CD4-positive, CD25-positive, alpha-beta regulatory T cell (primary cell): ENCODE measurements around the gene PYCR2. TPM values are rescaled to one million over a fixed set of nuclear protein-coding genes. Genes with fewer than 3 reads are reported as not detected.
A peak's percentile ranks its signal among the peaks of the same experiment; 100 is the strongest.

ENCODE experiments used
- ATAC-seq, 2 donors: fragments of 150-1000 bp; cut with Tn5 transposase; one replicate each; pipeline ENCODE4 v1.10.0; 2021; ENCODE audit warnings: low read depth in 2 of 2, moderate number of reproducible peaks in 2 of 2, moderate library complexity in 1 of 2
- DNase-seq, 3 donors: peaks; one replicate each; pipeline versions ENCODE4 v3.0.0 to v3.0.0-alpha.2; 2012 to 2022; ENCODE audit warnings: mixed read lengths in 1 of 3
- H3K27ac ChIP-seq: one replicate; pipeline ENCODE4 v1.7.0; 2013; ENCODE audit warnings: mild to moderate bottlenecking, low read length; ENCODE audit not compliant: insufficient read depth, poor library complexity, severe bottlenecking
- H3K27me3 ChIP-seq: one replicate; pipeline ENCODE4 v1.7.0; 2013; ENCODE audit warnings: low read length; ENCODE audit not compliant: control insufficient read depth, insufficient read depth
- H3K36me3 ChIP-seq: one replicate; pipeline ENCODE4 v1.7.0; 2013; ENCODE audit warnings: mild to moderate bottlenecking, low read length, moderate library complexity; ENCODE audit not compliant: control insufficient read depth, insufficient read depth
- H3K4me1 ChIP-seq: 2 replicates; pipeline ENCODE4 v1.7.0; 2013; ENCODE audit warnings: mild to moderate bottlenecking, low read length; ENCODE audit not compliant: insufficient read depth, control insufficient read depth, poor library complexity, severe bottlenecking
- H3K4me3 ChIP-seq: one replicate; pipeline ENCODE4 v1.7.0; 2013; ENCODE audit warnings: low read depth, mild to moderate bottlenecking, low read length, moderate library complexity
- H3K9me3 ChIP-seq, 2 experiments: 1 replicate in 1 of 2; 2 replicates in 1 of 2; pipeline ENCODE4 v1.7.0; 2013; ENCODE audit warnings: low read length in 2 of 2, mild to moderate bottlenecking in 1 of 2, moderate library complexity in 1 of 2; ENCODE audit not compliant: control insufficient read depth in 2 of 2
- H3K27ac Mint-ChIP-seq, 3 donors: one replicate each; pipeline ENCODE4 v1.8.0; 2020 to 2022; ENCODE audit warnings: mild to moderate bottlenecking in 3 of 3, mixed read lengths in 3 of 3, moderate library complexity in 2 of 3
- H3K27me3 Mint-ChIP-seq: one replicate; pipeline ENCODE4 v1.8.0; 2022; ENCODE audit warnings: mild to moderate bottlenecking, mixed read lengths
- H3K36me3 Mint-ChIP-seq: one replicate; pipeline ENCODE4 v1.8.0; 2020; ENCODE audit warnings: mixed read lengths
- H3K4me1 Mint-ChIP-seq, 4 donors: one replicate each; pipeline ENCODE4 v1.8.0; 2020 to 2022; ENCODE audit warnings: mixed read lengths in 4 of 4, mild to moderate bottlenecking in 1 of 4
- H3K4me3 Mint-ChIP-seq, 4 donors: one replicate each; pipeline ENCODE4 v1.8.0; 2020 to 2022; ENCODE audit warnings: mild to moderate bottlenecking in 4 of 4, mixed read lengths in 4 of 4, moderate library complexity in 3 of 4
- H3K9me3 Mint-ChIP-seq, 7 donors: one replicate each; pipeline ENCODE4 v1.8.0; 2020 to 2022; ENCODE audit warnings: mixed read lengths in 7 of 7, mild to moderate bottlenecking in 3 of 7, moderate library complexity in 2 of 7
- polyA plus RNA-seq, 4 donors: library from polyadenylated mRNA; unstranded; fragments of 300-500 nt; fragmentation: Illumina TruSeq; gene quantifications; one replicate each; pipeline ENCODE4 v1.2.3, GENCODE V29; 2021
- total RNA-seq: library from RNA; stranded (reverse); gene quantifications from one replicate; pipeline ENCODE4 v1.2.3, GENCODE V29; 2022

Gene PYCR2
- total and polyA plus RNA-seq, 5 donors from 2014 or later = 51.6 to 74.6 (median 66.3) TPM

- Histone ChIP-seq H3K4me3 (no peak overlapping the region), H3K9me3 (no peaks in the 10 kb centered on the region), H3K4me1 (peaks cover 60% of the 10 kb centered on the region), H3K27ac (peak overlapping the region; percentile 53), H3K36me3 (peaks cover 86% of the 10 kb centered on the region), H3K27me3 (no peaks in the 10 kb centered on the region)
- peaks cover 6 to 89% (median 57%) of the 10 kb centered on the region in 4 donors for H3K4me1 Mint-ChIP-seq
- no peak for DNase-seq
- no peaks in the 10 kb centered on the region for H3K9me3 Mint-ChIP-seq
- peaks cover 51% of the 10 kb centered on the region for H3K36me3 Mint-ChIP-seq
- H3K27ac Mint-ChIP-seq = peak overlapping the region; percentile 66 to 90 (median 85)
- H3K4me3 Mint-ChIP-seq = peak overlapping the region; percentile 4 to 100 (median 37)
- H3K27me3 Mint-ChIP-seq = no peaks in the 10 kb centered on the region
- no peak for ATAC-seq
These were observed 48.8 kb downstream of the PYCR2 start for GRCh38 chr1:225875044-225875815.

- Histone ChIP-seq H3K4me1 (peaks cover 52% of the 10 kb centered on the region), H3K36me3 (peaks cover 91% of the 10 kb centered on the region)
- peak overlapping the region in 1 of 4 donors; percentile 100 for H3K4me3 Mint-ChIP-seq
These were observed 49.6 kb downstream of the PYCR2 start for GRCh38 chr1:225874431-225874830.

GRCh38 chr1:225873281-225873850, 50.7 kb downstream of the PYCR2 start:
- Histone ChIP-seq H3K36me3 (peaks cover 93% of the 10 kb centered on the region), H3K4me1 (peaks cover 42% of the 10 kb centered on the region), H3K27me3 (no peaks in the 10 kb centered on the region), H3K4me3 (no peak overlapping the region), H3K9me3 (no peaks in the 10 kb centered on the region), H3K27ac (no peak overlapping the region)
- H3K27ac Mint-ChIP-seq = peak overlapping the region in 2 of 3 donors; percentile 89 to 90
- no peaks in the 10 kb centered on the region for H3K9me3 Mint-ChIP-seq
- DNase-seq = no peak
- H3K4me3 Mint-ChIP-seq = peak overlapping the region in 2 of 4 donors; percentile 41 to 100
- H3K27me3 Mint-ChIP-seq = no peaks in the 10 kb centered on the region
- H3K4me1 Mint-ChIP-seq = peaks cover 6 to 76% (median 46%) of the 10 kb centered on the region in 4 donors
- no peak for ATAC-seq
- H3K36me3 Mint-ChIP-seq = peaks cover 47% of the 10 kb centered on the region

More at GRCh38 chr1:225874431-225874830, 49.6 kb downstream of the PYCR2 start:
- no peaks in the 10 kb centered on the region for H3K27me3 Mint-ChIP-seq
- no peaks in the 10 kb centered on the region for H3K9me3 Mint-ChIP-seq
- no peaks in the 10 kb centered on the region for H3K27me3 ChIP-seq
- peak overlapping the region; percentile 62 to 90 (median 89) for H3K27ac Mint-ChIP-seq
- no peak overlapping the region for H3K27ac ChIP-seq
- H3K4me1 Mint-ChIP-seq = peaks cover 6 to 81% (median 51%) of the 10 kb centered on the region in 4 donors
- DNase-seq = no peak
- no peak overlapping the region for H3K4me3 ChIP-seq
- ATAC-seq = no peak
- H3K9me3 ChIP-seq = no peaks in the 10 kb centered on the region
- H3K36me3 Mint-ChIP-seq = peaks cover 47% of the 10 kb centered on the region

GRCh38 chr1:225872075-225872430, 52.0 kb downstream of the PYCR2 start:
- Histone ChIP-seq H3K4me1 (peaks cover 39% of the 10 kb centered on the region), H3K4me3 (no peak overlapping the region), H3K27ac (peak overlapping the region; percentile 34), H3K9me3 (no peaks in the 10 kb centered on the region), H3K36me3 (peaks cover 92% of the 10 kb centered on the region), H3K27me3 (no peaks in the 10 kb centered on the region)
- Mint-ChIP-seq H3K9me3 (no peaks in the 10 kb centered on the region), H3K4me3 (peak overlapping the region in 1 of 4 donors; percentile 31), H3K27me3 (no peaks in the 10 kb centered on the region), H3K4me1 (peaks cover 6 to 74% (median 42%) of the 10 kb centered on the region in 4 donors), H3K36me3 (peaks cover 45% of the 10 kb centered on the region), H3K27ac (peak overlapping the region; percentile 26 to 75 (median 59))
- ATAC-seq (no peak), DNase-seq (no peak)

GRCh38 chr1:225871359-225872074, 52.5 kb downstream of the PYCR2 start:
- Mint-ChIP-seq H3K4me1 (peaks cover 6 to 74% (median 43%) of the 10 kb centered on the region in 4 donors), H3K27ac (peak overlapping the region; percentile 26 to 75 (median 59)), H3K36me3 (peaks cover 47% of the 10 kb centered on the region), H3K27me3 (no peaks in the 10 kb centered on the region), H3K9me3 (no peaks in the 10 kb centered on the region), H3K4me3 (peak overlapping the region in 2 of 4 donors; percentile 15 to 31)
- H3K27ac ChIP-seq = no peak overlapping the region
- H3K27me3 ChIP-seq = no peaks in the 10 kb centered on the region
- no peaks in the 10 kb centered on the region for H3K9me3 ChIP-seq
- peaks cover 39% of the 10 kb centered on the region for H3K4me1 ChIP-seq
- DNase-seq = peak in 1 of 3 donors; percentile 45
- H3K36me3 ChIP-seq = peaks cover 92% of the 10 kb centered on the region
- ATAC-seq = peak in 1 of 2 donors; percentile 31
- no peak overlapping the region for H3K4me3 ChIP-seq

- peaks cover 12 to 74% (median 44%) of the 10 kb centered on the region in 4 donors for H3K4me1 Mint-ChIP-seq
These were observed 53.1 kb downstream of the PYCR2 start for GRCh38 chr1:225870911-225871310.

More at GRCh38 chr1:225870911-225871310, 53.1 kb downstream of the PYCR2 start:
- Histone ChIP-seq H3K4me3 (no peak overlapping the region), H3K27me3 (no peaks in the 10 kb centered on the region), H3K27ac (no peak overlapping the region), H3K4me1 (peaks cover 39% of the 10 kb centered on the region), H3K36me3 (peaks cover 92% of the 10 kb centered on the region), H3K9me3 (no peaks in the 10 kb centered on the region)
- ATAC-seq (no peak), DNase-seq (no peak)
- H3K36me3 Mint-ChIP-seq = peaks cover 47% of the 10 kb centered on the region
- no peaks in the 10 kb centered on the region for H3K27me3 Mint-ChIP-seq
- H3K4me3 Mint-ChIP-seq = peak overlapping the region in 1 of 4 donors; percentile 15
- H3K9me3 Mint-ChIP-seq = no peaks in the 10 kb centered on the region
- peak overlapping the region in 2 of 3 donors; percentile 55 to 75 for H3K27ac Mint-ChIP-seq
